Endodermal cell (in vitro differentiated cells): ENCODE results near the gene ORMDL3. TPM values are rescaled to one million over a fixed set of nuclear protein-coding genes. Genes with fewer than 3 reads are reported as not detected.

ENCODE experiments used
- DNase-seq: peaks from one replicate; pipeline ENCODE4 v3.0.0-alpha.2; 2017
- H3K27ac ChIP-seq: 2 replicates; pipeline ENCODE4 v1.5.1; 2013; ENCODE audit warnings: mild to moderate bottlenecking, low read depth, low read length, moderate library complexity
- H3K27me3 ChIP-seq: 2 replicates; pipeline ENCODE4 v1.6.1; 2013; ENCODE audit warnings: mild to moderate bottlenecking, low read length, moderate library complexity; ENCODE audit not compliant: insufficient read depth, control insufficient read depth, poor library complexity, severe bottlenecking
- H3K36me3 ChIP-seq: 2 replicates; pipeline ENCODE4 v1.7.0; 2013; ENCODE audit warnings: mild to moderate bottlenecking, low read length, moderate library complexity; ENCODE audit not compliant: control insufficient read depth, insufficient read depth
- H3K4me1 ChIP-seq: one replicate; pipeline ENCODE4 v1.7.0; 2013; ENCODE audit warnings: low read length; ENCODE audit not compliant: control insufficient read depth, insufficient read depth
- H3K4me3 ChIP-seq: 2 replicates; pipeline ENCODE4 v1.5.1; 2013; ENCODE audit warnings: mild to moderate bottlenecking, low read length, moderate library complexity
- H3K9ac ChIP-seq: 2 replicates; pipeline ENCODE4 v1.6.1; 2013; ENCODE audit warnings: mild to moderate bottlenecking, low read length, moderate library complexity; ENCODE audit not compliant: poor library complexity, severe bottlenecking; ENCODE audit errors: extremely low read depth
- H3K9me3 ChIP-seq: 2 replicates; pipeline ENCODE4 v1.6.1; 2013; ENCODE audit warnings: mild to moderate bottlenecking, low read length, moderate library complexity; ENCODE audit not compliant: control insufficient read depth
- H3K27ac Mint-ChIP-seq: 2 replicates; pipeline ENCODE4 v1.8.0; 2020; ENCODE audit warnings: mixed read lengths
- H3K27me3 Mint-ChIP-seq: 2 replicates; pipeline ENCODE4 v1.8.0; 2021; ENCODE audit warnings: mild to moderate bottlenecking, mixed read lengths; ENCODE audit not compliant: insufficient read depth
- H3K36me3 Mint-ChIP-seq: 2 replicates; pipeline ENCODE4 v1.8.0; 2020; ENCODE audit warnings: low read depth, mixed read lengths
- H3K4me1 Mint-ChIP-seq: 2 replicates; pipeline ENCODE4 v1.8.0; 2020; ENCODE audit warnings: mixed read lengths
- H3K4me3 Mint-ChIP-seq: 2 replicates; pipeline ENCODE4 v1.8.0; 2020; ENCODE audit warnings: mild to moderate bottlenecking, moderate library complexity, mixed read lengths
- H3K9me3 Mint-ChIP-seq: 2 replicates; pipeline ENCODE4 v1.8.0; 2020; ENCODE audit warnings: mild to moderate bottlenecking, mixed read lengths
- WGBS, 2 experiments: methylation state at CpG; one replicate each; pipeline versions ENCODE4 v1.1.5 to v1.1.7; 2013; ENCODE audit warnings: missing lambda C conversion rate in 2 of 2, mixed read lengths in 1 of 2; ENCODE audit not compliant: insufficient coverage in 1 of 2, insufficient read length in 1 of 2; 5-methylcytosine and 5-hydroxymethylcytosine counted together
- total RNA-seq, 2 donors: library from RNA; stranded (reverse); fragmentation: NEBNext Ultra II Directional in 1 of 2; extraction: Animal tissue kit (Norgen Biotek cat#: 25700) in 1 of 2; gene quantifications; 2 replicates in 1 of 2; 3 replicates in 1 of 2; pipeline ENCODE4 v1.2.1, GENCODE V29; 2021
- TF ChIP-seq, protein P1 (sequence below): fragments of 200-600 bp; sonication (generic); conservative IDR thresholded peaks from 2 replicates; pipeline ENCODE4 v1.5.0; 2021; ENCODE audit warnings: antibody characterized with exemption, mild to moderate bottlenecking

The ORMDL3 gene
- total RNA-seq, 2 donors from 2014 or later = 77.7 to 83.8 TPM

DNA sequence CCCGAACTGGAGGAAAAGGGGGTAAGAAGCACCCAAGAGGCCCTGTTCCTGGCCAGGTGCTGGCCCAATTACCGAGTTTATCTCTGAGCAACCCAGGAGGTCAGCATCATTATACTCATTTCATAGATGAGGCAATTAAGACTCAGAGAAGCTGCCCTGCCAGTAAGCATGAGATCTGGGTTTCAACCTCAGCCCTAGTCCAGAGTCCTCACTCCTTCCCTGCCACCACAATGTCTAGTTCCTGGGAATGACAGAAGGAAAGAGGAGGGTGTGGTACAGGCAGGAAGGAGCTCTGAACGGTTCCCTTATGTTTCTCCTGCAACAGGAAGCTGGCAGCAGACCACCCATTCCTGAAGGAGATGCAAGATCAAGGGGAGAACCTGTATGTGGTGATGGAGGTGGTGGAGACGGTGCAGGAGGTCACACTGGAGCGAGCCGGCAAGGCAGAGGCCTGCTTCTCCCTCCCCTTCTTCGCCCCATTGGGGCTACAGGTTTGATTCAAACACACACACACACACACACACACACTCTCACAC, 42.8 kb upstream of the ORMDL3 start:
- no peak overlapping the region for H3K4me3 ChIP-seq
- H3K27ac ChIP-seq = no peak overlapping the region
- peaks cover 5% of the 10 kb centered on the region for H3K4me1 ChIP-seq
- Mint-ChIP-seq H3K27ac (no peak overlapping the region), H3K27me3 (peaks cover 32% of the 10 kb centered on the region), H3K4me3 (no peak overlapping the region), H3K36me3 (no peaks in the 10 kb centered on the region), H3K4me1 (peaks cover 6% of the 10 kb centered on the region), H3K9me3 (no peaks in the 10 kb centered on the region)
- DNase-seq = no peak
- no peaks in the 10 kb centered on the region for H3K36me3 ChIP-seq
- peaks cover 7% of the 10 kb centered on the region for H3K27me3 ChIP-seq
- H3K9ac ChIP-seq = no peak overlapping the region
- WGBS, 2 experiments = 58 to 89% methylated on average over 2 to 7 of the region's 7 CpGs
- no peaks in the 10 kb centered on the region for H3K9me3 ChIP-seq
- TF ChIP-seq, protein P1, sequence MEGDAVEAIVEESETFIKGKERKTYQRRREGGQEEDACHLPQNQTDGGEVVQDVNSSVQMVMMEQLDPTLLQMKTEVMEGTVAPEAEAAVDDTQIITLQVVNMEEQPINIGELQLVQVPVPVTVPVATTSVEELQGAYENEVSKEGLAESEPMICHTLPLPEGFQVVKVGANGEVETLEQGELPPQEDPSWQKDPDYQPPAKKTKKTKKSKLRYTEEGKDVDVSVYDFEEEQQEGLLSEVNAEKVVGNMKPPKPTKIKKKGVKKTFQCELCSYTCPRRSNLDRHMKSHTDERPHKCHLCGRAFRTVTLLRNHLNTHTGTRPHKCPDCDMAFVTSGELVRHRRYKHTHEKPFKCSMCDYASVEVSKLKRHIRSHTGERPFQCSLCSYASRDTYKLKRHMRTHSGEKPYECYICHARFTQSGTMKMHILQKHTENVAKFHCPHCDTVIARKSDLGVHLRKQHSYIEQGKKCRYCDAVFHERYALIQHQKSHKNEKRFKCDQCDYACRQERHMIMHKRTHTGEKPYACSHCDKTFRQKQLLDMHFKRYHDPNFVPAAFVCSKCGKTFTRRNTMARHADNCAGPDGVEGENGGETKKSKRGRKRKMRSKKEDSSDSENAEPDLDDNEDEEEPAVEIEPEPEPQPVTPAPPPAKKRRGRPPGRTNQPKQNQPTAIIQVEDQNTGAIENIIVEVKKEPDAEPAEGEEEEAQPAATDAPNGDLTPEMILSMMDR = no peak

GRCh38 chr17:39969375-39969774, 42.0 kb upstream of the ORMDL3 start:
- Mint-ChIP-seq H3K4me1 (peaks cover 6% of the 10 kb centered on the region), H3K27me3 (peaks cover 32% of the 10 kb centered on the region), H3K27ac (no peak overlapping the region), H3K9me3 (no peaks in the 10 kb centered on the region), H3K36me3 (no peaks in the 10 kb centered on the region), H3K4me3 (no peak overlapping the region)
- DNase-seq = no peak
- WGBS, 2 experiments = 88 to 92% methylated on average over 6 of the region's 6 CpGs
- Histone ChIP-seq H3K36me3 (no peaks in the 10 kb centered on the region), H3K27ac (no peak overlapping the region), H3K4me1 (peaks cover 5% of the 10 kb centered on the region), H3K9me3 (no peaks in the 10 kb centered on the region), H3K9ac (no peak overlapping the region), H3K27me3 (peaks cover 7% of the 10 kb centered on the region), H3K4me3 (no peak overlapping the region)
- TF ChIP-seq, protein P1 = no peak

GRCh38 chr17:39968761-39969160, 41.4 kb upstream of the ORMDL3 start:
- no peak for DNase-seq
- WGBS, 2 experiments = 92 to 94% methylated on average over 2 of the region's 2 CpGs
- Mint-ChIP-seq H3K27me3 (peaks cover 26% of the 10 kb centered on the region), H3K4me1 (peaks cover 6% of the 10 kb centered on the region), H3K36me3 (no peaks in the 10 kb centered on the region), H3K27ac (no peak overlapping the region), H3K4me3 (no peak overlapping the region), H3K9me3 (no peaks in the 10 kb centered on the region)
- H3K9ac ChIP-seq = no peak overlapping the region
- TF ChIP-seq, protein P1 = no peak
- H3K27me3 ChIP-seq = peaks cover 7% of the 10 kb centered on the region
- H3K9me3 ChIP-seq = no peaks in the 10 kb centered on the region
- H3K36me3 ChIP-seq = no peaks in the 10 kb centered on the region
- peaks cover 5% of the 10 kb centered on the region for H3K4me1 ChIP-seq
- no peak overlapping the region for H3K27ac ChIP-seq
- no peak overlapping the region for H3K4me3 ChIP-seq
